Measurements from ENCODE around the gene STK24. TPM values are rescaled to one million over a fixed set of nuclear protein-coding genes. Genes with fewer than 3 reads are reported as not detected.

STK24 gene
- total RNA-seq, 1 donor = 82.2 TPM

DNA sequence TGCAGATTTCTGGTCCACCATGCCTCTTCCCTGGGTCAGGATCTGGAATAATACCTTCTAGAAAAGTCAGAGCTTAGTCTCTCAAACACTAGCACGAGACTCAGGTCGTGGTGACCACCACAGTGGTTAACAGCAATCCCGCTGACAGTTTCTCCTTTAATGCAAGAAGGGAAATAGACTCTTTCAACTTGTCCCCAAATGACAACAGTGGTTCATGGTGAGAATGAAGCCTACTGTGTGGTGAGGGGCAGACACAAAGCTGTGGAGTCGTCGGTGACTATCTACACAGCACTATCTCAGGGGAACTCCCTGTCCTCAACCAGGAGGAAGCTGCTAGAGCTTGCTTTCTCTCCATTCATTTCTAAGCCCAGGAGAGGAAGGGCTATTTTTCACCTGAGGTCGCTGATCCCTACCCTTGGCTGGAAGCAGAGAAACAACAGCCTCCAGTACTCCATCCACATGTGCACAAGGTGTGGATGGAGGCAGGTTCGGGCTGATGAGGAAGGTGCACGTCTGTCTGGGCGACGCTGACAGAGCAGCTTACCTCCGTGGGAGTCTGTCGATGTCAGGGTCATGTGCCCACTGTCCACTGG is 72.4 kb downstream of the STK24 start:
- TF ChIP-seq CTCF (IDR thresholded peaks at IDR 0.05; ENCODE audit: extremely low read depth, low read depth, low read length) = no peak
- Histone ChIP-seq H3K9me3 (ENCODE audit: low read depth, low read length) (no peaks in the 10 kb centered on the region), H2AFZ (ENCODE audit: low read length) (no peak overlapping the region), H3K4me1 (ENCODE audit: insufficient read depth, low read length) (peaks cover 49% of the 10 kb centered on the region), H3K27me3 (ENCODE audit: insufficient read depth, low read length) (no peaks in the 10 kb centered on the region), H3K79me2 (ENCODE audit: insufficient read depth, low read length) (peaks cover 93% of the 10 kb centered on the region), H3K27ac (ENCODE audit: low read depth, low read length) (peak overlapping the region; percentile 82), H3K4me3 (ENCODE audit: insufficient read depth, low read length) (no peak overlapping the region), H3K4me2 (ENCODE audit: insufficient read depth, low read length) (peak overlapping the region; percentile 74), H4K20me1 (ENCODE audit: insufficient read depth, low read length) (peaks cover 19% of the 10 kb centered on the region), H3K36me3 (ENCODE audit: insufficient read depth, low read length) (no peaks in the 10 kb centered on the region)
- DNase-seq (ENCODE audit: insufficient read length, low spot score, missing footprints) = no peak

DNA sequence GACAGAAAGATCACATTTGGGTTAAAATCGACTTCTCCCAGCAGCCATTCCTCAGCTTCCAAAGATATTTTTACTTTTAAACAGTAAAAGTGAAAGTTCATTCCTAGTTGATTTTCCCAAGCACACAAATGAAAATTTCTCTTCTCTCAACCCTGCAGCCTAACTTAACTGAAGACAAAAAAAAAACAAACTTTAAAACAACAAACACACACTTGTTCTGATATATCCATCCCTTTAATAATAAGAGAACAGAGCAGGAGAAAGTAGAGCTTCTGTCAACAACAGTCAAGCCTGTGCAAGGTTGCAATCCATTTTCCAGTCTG is 72.9 kb downstream of the STK24 start:
- no peak for DNase-seq (ENCODE audit: insufficient read length, low spot score, missing footprints)
- Histone ChIP-seq H3K4me2 (ENCODE audit: insufficient read depth, low read length) (peak overlapping the region; percentile 74), H3K4me1 (ENCODE audit: insufficient read depth, low read length) (peaks cover 45% of the 10 kb centered on the region), H3K27ac (ENCODE audit: low read depth, low read length) (peak overlapping the region; percentile 82), H3K36me3 (ENCODE audit: insufficient read depth, low read length) (no peaks in the 10 kb centered on the region), H2AFZ (ENCODE audit: low read length) (no peak overlapping the region), H3K79me2 (ENCODE audit: insufficient read depth, low read length) (peaks cover 98% of the 10 kb centered on the region), H3K4me3 (ENCODE audit: insufficient read depth, low read length) (peak overlapping the region; percentile 50), H3K9me3 (ENCODE audit: low read depth, low read length) (no peaks in the 10 kb centered on the region), H4K20me1 (ENCODE audit: insufficient read depth, low read length) (peaks cover 19% of the 10 kb centered on the region), H3K27me3 (ENCODE audit: insufficient read depth, low read length) (no peaks in the 10 kb centered on the region)
- TF ChIP-seq CTCF (IDR thresholded peaks at IDR 0.05; ENCODE audit: extremely low read depth, low read depth, low read length) = no peak

GRCh38 chr13:98503175-98504028 is 73.5 kb downstream of the STK24 start:
- peak overlapping the region; percentile 74 for H3K4me2 ChIP-seq (ENCODE audit: insufficient read depth, low read length)
- no peak for TF ChIP-seq CTCF (IDR thresholded peaks at IDR 0.05; ENCODE audit: extremely low read depth, low read depth, low read length)
- peak overlapping the region; percentile 50 for H3K4me3 ChIP-seq (ENCODE audit: insufficient read depth, low read length)
- peak overlapping the region; percentile 82 for H3K27ac ChIP-seq (ENCODE audit: low read depth, low read length)
- no peak overlapping the region for H2AFZ ChIP-seq (ENCODE audit: low read length)
- H3K27me3 ChIP-seq (ENCODE audit: insufficient read depth, low read length) = no peaks in the 10 kb centered on the region
- H3K4me1 ChIP-seq (ENCODE audit: insufficient read depth, low read length) = peaks cover 39% of the 10 kb centered on the region
- H3K79me2 ChIP-seq (ENCODE audit: insufficient read depth, low read length) = peaks cover 100% of the 10 kb centered on the region
- H4K20me1 ChIP-seq (ENCODE audit: insufficient read depth, low read length) = peaks cover 19% of the 10 kb centered on the region
- no peaks in the 10 kb centered on the region for H3K9me3 ChIP-seq (ENCODE audit: low read depth, low read length)
- DNase-seq (ENCODE audit: insufficient read length, low spot score, missing footprints) = no peak
- H3K36me3 ChIP-seq (ENCODE audit: insufficient read depth, low read length) = peaks cover 1% of the 10 kb centered on the region

GRCh38 chr13:98500963-98501421 is 75.9 kb downstream of the STK24 start:
- Histone ChIP-seq H3K4me2 (ENCODE audit: insufficient read depth, low read length) (no peak overlapping the region), H3K9me3 (ENCODE audit: low read depth, low read length) (no peaks in the 10 kb centered on the region), H3K79me2 (ENCODE audit: insufficient read depth, low read length) (peaks cover 100% of the 10 kb centered on the region), H3K4me3 (ENCODE audit: insufficient read depth, low read length) (no peak overlapping the region), H4K20me1 (ENCODE audit: insufficient read depth, low read length) (peaks cover 14% of the 10 kb centered on the region), H3K4me1 (ENCODE audit: insufficient read depth, low read length) (peaks cover 33% of the 10 kb centered on the region), H3K27me3 (ENCODE audit: insufficient read depth, low read length) (no peaks in the 10 kb centered on the region), H3K36me3 (ENCODE audit: insufficient read depth, low read length) (peaks cover 3% of the 10 kb centered on the region), H2AFZ (ENCODE audit: low read length) (no peak overlapping the region), H3K27ac (ENCODE audit: low read depth, low read length) (no peak overlapping the region)
- no peak for DNase-seq (ENCODE audit: insufficient read length, low spot score, missing footprints)
- no peak for TF ChIP-seq CTCF (IDR thresholded peaks at IDR 0.05; ENCODE audit: extremely low read depth, low read depth, low read length)

Measured in osteoblast (primary cell).